GM21447 (cell line): Measurements from ENCODE around the gene P2RY11.
A peak's percentile ranks its signal among the peaks of the same experiment; 100 is the strongest.

Experiments used
- ATAC-seq: cut with Tn5 transposase; IDR thresholded peaks from one replicate; pipeline ENCODE4 v1.9.1; 2021; ENCODE audit not compliant: unreplicated experiment

The P2RY11 gene

DNA sequence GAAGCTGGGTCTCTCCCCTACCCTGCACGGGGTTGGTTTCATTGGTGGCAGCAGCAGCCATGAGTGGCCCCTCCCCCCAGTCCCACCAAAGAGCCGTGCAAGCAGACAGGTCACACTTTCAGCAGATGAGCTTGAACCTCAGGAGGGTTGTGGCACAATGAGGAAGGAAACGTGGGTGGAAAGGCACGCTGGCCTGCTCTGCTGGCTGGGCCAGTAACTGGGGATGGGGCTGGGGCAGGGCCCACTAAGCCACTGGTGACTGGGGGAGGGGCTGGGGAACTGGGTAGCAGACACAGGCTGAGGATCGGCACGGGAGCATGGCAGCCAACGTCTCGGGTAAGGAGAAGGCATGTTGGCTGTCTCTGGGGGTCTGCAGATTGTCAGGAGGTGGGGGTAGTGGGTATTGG, at the start of gene P2RY11:
Gene P2RY11 (plus strand): TSS at position 289 of the 407 bp plus-strand sequence. CDS start 29 bp downstream, at position 318.
- no peak for ATAC-seq

DNA sequence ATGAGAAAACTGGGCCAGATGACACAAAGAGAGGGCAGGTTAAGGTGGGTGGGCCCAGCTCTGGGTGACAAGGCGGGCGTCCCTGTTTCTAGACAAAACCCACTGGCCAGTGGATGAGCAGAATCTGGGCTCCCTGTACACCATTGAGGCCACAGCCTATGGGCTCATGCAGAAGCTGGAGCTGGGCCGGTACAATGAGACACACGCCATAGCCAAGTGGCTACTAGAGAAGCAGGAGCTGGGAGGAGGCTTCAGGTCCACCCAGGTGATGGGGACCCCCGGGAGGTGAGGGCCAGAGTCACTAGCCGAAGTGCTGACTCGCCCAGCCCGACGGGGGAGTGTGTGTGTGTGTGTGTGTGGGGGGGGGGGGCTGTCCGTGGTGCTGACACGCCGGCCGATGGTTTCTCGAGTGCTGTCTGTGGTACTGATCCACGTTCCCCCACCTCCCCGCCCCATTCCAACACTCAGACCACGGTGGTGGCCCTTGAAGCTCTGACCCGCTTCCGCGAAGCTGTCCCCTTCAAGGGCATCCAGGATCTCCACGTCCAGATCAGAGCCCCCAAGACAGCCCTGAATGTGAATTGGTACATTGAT, 49.7 kb upstream of the P2RY11 start:
- ATAC-seq: no peak

DNA sequence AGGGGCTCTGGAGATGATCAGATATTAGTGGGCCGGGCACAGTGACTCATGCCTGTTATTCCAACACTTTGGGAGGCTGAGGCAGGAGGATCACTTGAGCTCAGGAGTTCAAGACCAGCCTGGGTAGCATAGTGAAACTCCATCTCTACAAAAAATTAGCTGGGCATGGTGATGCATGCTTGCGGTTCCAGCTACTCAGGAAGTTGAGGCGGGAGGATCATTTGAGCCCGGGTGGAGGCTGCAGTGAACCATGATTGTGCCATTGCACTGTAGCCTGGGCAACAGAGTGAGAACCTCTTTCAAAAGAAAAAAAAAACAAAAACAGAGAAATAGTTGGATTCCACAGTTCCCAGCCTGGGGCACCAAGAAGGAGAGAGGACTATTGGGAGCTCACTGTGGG, 43.3 kb upstream of the P2RY11 start:
- ATAC-seq: no peak

DNA sequence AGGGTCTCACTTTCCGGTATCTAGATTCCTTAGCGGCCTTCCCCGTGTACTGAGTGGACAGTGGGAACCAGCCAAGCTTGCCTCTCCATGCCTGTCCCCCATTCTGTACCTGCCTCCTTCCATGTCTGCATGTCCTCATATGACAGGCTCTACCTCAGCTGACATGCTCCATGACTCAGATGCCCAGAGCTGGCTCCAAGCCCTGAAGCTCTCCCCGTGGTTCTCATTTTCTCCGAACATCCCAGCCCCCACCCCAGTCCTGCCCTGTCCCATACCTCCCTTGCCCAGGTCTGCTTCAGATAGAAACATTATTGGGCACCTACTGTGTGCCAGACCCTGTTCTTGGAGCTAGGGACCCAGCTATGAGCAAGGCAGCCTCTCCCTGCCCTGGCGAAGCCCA, 42.4 kb upstream of the P2RY11 start:
- ATAC-seq: no peak

- no peak for ATAC-seq
Observed at GRCh38 chr19:10070730-10071446, 40.6 kb upstream of the P2RY11 start.

- ATAC-seq: no peak
Observed at GRCh38 chr19:10074153-10074552, 37.3 kb upstream of the P2RY11 start.

- ATAC-seq: no peak
Observed at GRCh38 chr19:10076535-10076934, 35.0 kb upstream of the P2RY11 start.

DNA sequence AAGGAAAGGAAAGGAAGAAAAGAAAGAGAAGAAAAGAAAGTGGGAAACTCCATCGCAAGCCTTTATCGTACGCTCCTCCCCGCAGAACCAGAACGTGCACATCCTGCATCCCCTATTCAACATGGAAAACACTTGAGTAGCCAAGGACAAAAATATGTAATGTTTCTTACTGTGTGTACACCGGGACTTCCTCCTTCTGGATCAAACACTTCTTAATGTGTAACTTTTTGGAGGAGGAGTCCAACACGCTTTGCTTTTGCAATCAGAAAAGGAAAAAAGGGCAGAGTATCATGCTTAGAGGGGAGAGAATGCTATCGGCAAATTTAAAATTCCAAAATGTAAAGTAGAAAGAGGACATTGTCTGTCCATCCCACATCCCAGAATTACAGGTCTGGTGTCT, 33.2 kb upstream of the P2RY11 start:
- no peak for ATAC-seq

GRCh38 chr19:10079031-10079453, 32.5 kb upstream of the P2RY11 start:
- no peak for ATAC-seq

GRCh38 chr19:10083911-10084310, 27.6 kb upstream of the P2RY11 start:
- ATAC-seq: no peak

- ATAC-seq: no peak
Observed at GRCh38 chr19:10084803-10085202, 26.7 kb upstream of the P2RY11 start.

GRCh38 chr19:10085641-10086590, 25.6 kb upstream of the P2RY11 start, which contains the start of gene SHFL:
SHFL (plus strand) TSS chr19:10086317; CDS start chr19:10086428, 111 bp downstream.
- ATAC-seq: peak; percentile 80

DNA sequence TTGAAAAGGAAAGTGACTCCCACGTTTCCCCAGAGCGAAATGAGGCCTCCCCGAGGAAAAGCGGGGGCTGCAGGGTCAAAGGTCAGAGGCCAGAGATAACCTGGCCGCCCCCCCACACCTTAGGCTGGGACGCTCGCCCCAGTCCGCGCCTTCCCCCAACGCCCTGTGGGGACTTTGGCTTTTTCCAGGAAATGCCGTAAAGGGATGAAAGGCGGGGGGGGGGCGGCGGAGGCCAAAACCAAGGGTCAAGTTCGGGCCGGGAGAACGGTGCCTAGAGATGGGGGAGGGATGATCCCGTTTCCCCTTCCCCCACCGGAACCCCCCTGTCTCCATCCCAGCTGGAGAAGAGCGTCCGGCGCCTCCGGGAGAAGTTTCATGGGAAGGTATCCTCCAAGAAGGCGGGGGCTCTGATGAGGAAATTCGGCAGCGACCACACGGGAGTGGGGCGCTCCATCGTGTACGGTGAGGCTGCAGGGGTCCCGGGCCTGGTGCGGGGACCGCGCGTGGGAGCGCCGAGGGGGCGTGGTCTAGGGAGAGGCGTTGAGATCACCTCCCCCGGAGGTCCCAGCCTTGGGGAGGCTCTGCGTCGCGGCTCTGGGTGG, 24.8 kb upstream of the P2RY11 start:
- ATAC-seq: no peak

GRCh38 chr19:10087296-10088061, 24.0 kb upstream of the P2RY11 start:
- no peak for ATAC-seq

GRCh38 chr19:10088949-10089554, 22.4 kb upstream of the P2RY11 start:
- ATAC-seq: no peak

DNA sequence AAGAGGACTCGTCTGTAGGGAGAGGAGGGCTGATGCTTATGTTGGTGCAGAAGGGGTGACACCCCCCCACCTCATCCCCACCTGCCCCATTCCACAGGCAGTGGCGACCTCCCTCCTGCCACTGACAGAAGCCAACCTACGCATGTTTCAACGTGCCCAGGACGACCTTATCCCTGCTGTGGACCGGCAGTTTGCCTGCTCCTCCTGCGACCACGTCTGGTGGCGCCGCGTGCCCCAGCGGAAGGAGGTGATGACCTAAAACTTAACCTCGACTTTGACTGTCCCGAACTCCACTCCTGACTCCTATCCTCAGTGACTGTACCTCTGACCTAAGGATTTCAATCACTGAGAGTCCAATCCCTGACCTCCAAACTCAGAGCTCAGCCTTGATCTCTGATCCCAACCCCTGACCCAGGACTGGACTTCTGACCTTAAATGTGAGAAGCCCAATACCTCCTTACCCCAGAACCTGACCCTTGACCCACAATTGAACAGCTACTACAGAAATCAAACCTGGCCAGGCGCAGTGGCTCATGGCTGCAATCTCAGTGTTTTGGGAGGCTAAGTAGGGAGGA, 21.6 kb upstream of the P2RY11 start:
- ATAC-seq: no peak

- ATAC-seq: no peak
Observed at GRCh38 chr19:10091370-10091687, 20.2 kb upstream of the P2RY11 start.

DNA sequence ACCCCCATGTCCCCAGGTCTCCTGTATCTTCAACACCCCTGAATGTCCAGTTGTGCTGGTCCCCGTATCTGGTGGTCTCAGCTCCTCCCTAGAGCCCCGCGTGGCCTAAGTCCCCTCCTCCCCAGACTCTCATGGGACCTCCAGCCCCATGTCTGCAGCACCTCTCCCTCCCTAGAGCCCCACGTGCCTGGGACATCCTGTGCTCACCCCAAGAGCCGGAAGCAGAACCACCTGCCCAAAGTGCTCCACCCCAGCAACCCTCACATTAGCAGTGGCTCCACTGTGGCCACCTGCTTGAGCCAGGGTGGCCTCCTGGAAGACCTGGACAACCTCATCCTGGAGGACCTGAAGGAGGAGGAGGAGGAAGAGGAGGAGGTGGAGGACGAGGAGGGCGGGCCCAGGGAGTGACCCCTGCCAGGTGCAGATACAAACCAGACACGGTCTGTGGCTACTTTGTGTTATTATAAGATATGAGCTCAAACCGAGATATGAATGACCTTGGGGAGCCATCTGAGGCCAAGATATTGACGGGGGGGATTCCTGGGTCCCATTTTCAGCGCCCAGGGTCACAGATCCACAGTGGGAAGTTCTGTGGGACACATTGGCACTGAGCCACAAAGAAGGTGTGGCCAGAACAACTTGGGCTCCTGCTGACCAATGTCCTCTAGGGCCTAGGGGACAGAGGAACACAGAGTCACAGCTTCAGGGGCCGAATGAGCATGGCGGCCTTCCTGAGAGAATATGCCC, 19.4 kb upstream of the P2RY11 start:
- no peak for ATAC-seq

DNA sequence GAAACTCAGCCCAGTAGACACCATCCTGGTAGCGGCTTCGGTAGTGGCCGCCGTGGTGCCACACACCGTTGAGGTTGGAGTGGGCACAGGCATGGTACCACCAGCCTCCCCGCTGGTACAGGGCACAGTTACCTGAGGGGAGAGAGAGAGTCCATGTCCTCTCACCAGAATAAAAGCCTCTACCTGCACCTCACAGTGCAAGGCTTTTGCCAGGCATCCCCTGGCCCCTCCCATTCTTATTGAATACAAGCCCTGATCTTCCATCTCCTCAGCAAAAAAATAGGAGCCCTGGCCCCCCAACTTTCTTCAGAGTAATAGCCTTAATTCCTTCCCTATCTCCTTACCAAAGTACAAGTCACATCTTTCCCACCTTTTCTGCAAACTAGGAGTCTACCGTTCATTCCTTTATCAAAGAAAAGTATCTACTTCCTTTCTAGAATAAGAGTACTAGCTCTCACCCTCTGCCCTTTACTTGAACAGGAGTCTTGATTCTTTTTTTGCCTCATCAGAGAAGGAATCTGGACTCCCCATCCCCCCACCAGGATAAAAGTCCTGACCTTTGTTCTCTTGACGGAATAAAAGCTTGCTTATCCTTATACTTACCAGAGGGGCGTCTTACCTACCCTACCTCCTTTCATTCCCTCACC, 18.7 kb upstream of the P2RY11 start:
- ATAC-seq: no peak
